Ectodermal cell (in vitro differentiated cells): ENCODE results near the gene LAMC3.
"Not testable (repeated sequence)": the region's sequence is repeated elsewhere in the genome, so short reads cannot be mapped to it uniquely, and the experiment has no call there.

ENCODE experiments used
- H3K27ac ChIP-seq: 2 replicates; pipeline ENCODE4 v1.7.0; 2013; ENCODE audit warnings: mild to moderate bottlenecking, low read depth, low read length; ENCODE audit not compliant: insufficient read depth, poor library complexity, severe bottlenecking
- H3K27me3 ChIP-seq: 2 replicates; pipeline ENCODE4 v1.7.0; 2013; ENCODE audit warnings: mild to moderate bottlenecking, low read length; ENCODE audit not compliant: insufficient read depth, control insufficient read depth, poor library complexity, severe bottlenecking
- H3K36me3 ChIP-seq: one replicate; pipeline ENCODE4 v1.7.0; 2013; ENCODE audit warnings: low read length; ENCODE audit not compliant: control insufficient read depth, insufficient read depth
- H3K4me1 ChIP-seq: one replicate; pipeline ENCODE4 v1.7.0; 2013; ENCODE audit warnings: low read length; ENCODE audit not compliant: control insufficient read depth, insufficient read depth
- H3K4me3 ChIP-seq: 2 replicates; pipeline ENCODE4 v1.7.0; 2013; ENCODE audit warnings: low read depth, low read length, control low read depth; ENCODE audit not compliant: insufficient read depth
- H3K9me3 ChIP-seq: 2 replicates; pipeline ENCODE4 v1.7.0; 2013; ENCODE audit warnings: mild to moderate bottlenecking, low read length, moderate library complexity; ENCODE audit not compliant: control insufficient read depth
- WGBS, 2 experiments: methylation state at CpG; one replicate each; pipeline ENCODE4 v1.1.7; 2013; ENCODE audit warnings: missing lambda C conversion rate in 2 of 2; 5-methylcytosine and 5-hydroxymethylcytosine counted together

The LAMC3 gene

DNA sequence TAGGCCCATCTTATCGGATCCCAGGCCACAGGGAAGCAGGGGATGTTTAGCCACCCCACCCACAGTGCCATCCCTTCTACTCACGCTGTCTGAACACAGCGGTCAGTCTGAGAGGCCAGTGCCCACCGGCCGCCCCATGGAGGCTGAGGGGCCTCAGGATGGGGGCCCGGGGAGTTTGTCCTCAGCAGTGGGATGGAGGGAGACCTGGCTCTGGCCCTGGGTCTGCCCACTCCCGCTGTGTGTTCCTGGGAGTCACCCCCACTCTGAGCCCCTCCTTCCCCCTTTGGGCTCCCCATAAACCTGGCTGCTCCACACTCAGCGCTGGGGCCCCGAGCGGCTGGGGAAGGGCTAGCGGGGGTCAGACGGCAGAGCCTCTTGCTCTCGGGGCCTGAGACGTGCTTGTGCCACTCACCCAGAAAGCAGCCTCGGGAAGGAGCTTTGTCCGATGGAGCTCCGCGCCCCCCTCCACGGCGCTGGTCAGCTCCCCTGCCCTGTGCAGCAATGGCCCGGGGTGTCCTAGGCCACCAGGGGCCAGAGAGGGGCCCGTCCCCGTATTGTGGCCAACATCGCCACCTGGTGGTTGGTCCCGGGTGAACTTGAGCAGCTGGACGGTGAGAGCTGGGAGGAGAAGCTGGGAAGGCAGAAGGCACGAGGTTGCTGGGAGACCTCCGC lies 10.9 kb upstream of the LAMC3 start:
- H3K36me3 ChIP-seq, result no peaks in the 10 kb centered on the region
- no peak overlapping the region for H3K4me3 ChIP-seq
- no peak overlapping the region for H3K27ac ChIP-seq
- H3K9me3 ChIP-seq, result no peaks in the 10 kb centered on the region
- H3K4me1 ChIP-seq, result peaks cover 6% of the 10 kb centered on the region
- 46% methylated on average over 28 of the region's 28 CpGs for WGBS, 2 experiments
- peaks cover 12% of the 10 kb centered on the region for H3K27me3 ChIP-seq

DNA sequence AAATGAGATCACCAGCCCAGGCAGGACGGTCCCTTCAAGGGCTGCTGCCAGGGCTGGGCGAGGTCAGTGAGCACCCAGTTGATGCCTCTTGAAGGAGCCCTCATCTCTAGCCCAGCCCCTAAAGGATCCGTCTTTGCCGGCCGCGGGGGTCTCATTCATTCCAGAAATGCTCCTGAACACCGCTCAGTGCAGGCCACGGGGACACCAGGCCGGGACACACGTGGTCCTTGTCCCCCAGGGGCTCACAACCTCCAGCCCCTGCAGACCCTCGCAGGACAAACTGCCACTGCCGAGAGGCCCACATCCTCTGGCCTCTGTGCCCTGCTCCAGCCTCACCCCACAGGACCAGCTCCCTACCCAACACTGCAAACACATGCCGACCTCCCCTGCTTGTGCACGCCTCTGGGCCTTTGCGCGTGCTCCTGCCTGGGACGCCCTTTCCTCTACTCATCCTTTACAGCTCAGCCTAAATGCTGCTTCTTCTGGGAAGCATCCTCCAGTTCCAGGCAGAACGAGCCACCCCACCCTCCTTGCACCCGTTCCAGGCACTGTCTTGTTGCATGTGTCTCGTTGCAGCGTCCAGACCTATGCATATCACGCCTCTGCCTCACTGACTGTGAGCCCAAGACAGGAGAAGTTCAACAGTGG lies 10.3 kb upstream of the LAMC3 start:
- WGBS, 2 experiments, result 80 to 81% methylated on average over 22 of the region's 22 CpGs
- no peak overlapping the region for H3K27ac ChIP-seq
- H3K4me1 ChIP-seq, result peaks cover 6% of the 10 kb centered on the region
- H3K27me3 ChIP-seq, result peaks cover 12% of the 10 kb centered on the region
- no peaks in the 10 kb centered on the region for H3K36me3 ChIP-seq
- no peak overlapping the region for H3K4me3 ChIP-seq
- no peaks in the 10 kb centered on the region for H3K9me3 ChIP-seq

DNA sequence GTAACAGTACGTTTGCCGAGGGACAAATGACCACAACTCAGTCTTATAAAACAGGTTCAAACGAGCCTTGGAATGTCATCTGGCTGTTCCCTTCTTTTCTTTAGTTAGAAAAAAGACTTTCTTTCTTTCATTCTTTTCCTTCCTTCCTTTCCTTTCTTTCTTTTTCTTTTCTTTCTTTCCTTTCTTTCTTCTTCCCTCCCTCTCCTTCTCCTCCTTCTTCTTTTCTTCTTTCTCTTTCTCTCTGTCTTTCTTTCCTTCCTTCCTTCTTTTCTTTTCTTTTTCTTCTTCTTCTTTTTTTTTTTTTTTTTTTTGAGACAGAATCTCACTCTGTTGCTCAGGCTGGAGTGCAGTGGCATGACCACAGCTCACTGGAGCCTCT lies 9.7 kb upstream of the LAMC3 start:
- Histone ChIP-seq H3K4me1 (peaks cover 6% of the 10 kb centered on the region), H3K27ac (no peak overlapping the region), H3K36me3 (no peaks in the 10 kb centered on the region), H3K4me3 (no peak overlapping the region), H3K27me3 (peaks cover 12% of the 10 kb centered on the region), H3K9me3 (no peaks in the 10 kb centered on the region)
- WGBS, 2 experiments, result 84 to 89% methylated on average over 3 of the region's 3 CpGs

DNA sequence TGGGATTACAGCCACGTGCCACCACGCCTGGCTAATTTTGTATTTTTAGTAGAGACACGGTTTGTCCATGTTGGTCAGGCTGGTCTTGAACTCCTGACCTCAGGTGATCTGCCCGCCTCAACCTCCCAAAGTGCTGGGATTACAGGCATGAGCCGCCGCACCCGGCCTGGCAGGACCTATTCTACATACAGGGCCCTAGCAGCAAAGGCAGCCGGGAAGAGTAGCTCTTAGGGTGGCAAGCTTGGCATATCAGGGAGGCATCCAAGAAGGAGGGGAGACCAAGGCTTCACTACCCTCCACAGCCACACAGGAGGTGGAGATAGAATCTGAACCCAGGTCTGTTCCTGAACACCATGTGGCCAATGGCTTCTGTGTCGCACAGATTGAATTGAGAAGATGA lies 8.4 kb upstream of the LAMC3 start:
- not testable (repeated sequence) for H3K4me1 ChIP-seq, H3K4me3 ChIP-seq, H3K36me3 ChIP-seq, H3K9me3 ChIP-seq, H3K27ac ChIP-seq
- WGBS, 2 experiments, result 91 to 92% methylated on average over 9 of the region's 9 CpGs
- peaks cover 12% of the 10 kb centered on the region for H3K27me3 ChIP-seq

DNA sequence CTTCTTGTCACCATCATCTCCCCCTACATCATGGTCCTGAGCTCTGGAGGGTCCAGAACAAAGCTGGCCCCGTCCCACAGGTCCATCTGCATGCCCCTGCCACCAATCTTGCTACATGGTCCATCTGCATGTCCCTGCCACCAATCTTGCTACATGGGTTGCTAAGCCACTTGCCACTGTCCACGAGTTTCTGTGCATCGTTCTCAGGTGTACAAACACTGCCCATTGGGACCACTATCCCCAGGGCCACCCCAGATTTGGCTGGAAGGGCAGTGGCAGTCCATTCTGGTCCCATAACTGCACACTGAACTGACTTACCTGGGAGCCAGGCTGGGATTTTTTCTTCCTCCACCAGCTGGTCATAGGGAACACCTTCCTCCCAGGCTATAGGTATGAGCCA lies 8.0 kb upstream of the LAMC3 start:
- H3K27ac ChIP-seq, result no peak overlapping the region
- H3K4me3 ChIP-seq, result no peak overlapping the region
- H3K36me3 ChIP-seq, result no peaks in the 10 kb centered on the region
- 84 to 85% methylated on average over 3 of the region's 3 CpGs for WGBS, 2 experiments
- no peaks in the 10 kb centered on the region for H3K4me1 ChIP-seq
- peaks cover 12% of the 10 kb centered on the region for H3K27me3 ChIP-seq
- H3K9me3 ChIP-seq, result no peaks in the 10 kb centered on the region

GRCh38 chr9:131001990-131002389 lies 7.0 kb upstream of the LAMC3 start:
- Histone ChIP-seq H3K27ac (no peak overlapping the region), H3K4me3 (no peak overlapping the region), H3K36me3 (no peaks in the 10 kb centered on the region), H3K9me3 (no peaks in the 10 kb centered on the region), H3K27me3 (peaks cover 15% of the 10 kb centered on the region), H3K4me1 (no peaks in the 10 kb centered on the region)
- WGBS, 2 experiments, result 92 to 94% methylated on average over 7 of the region's 7 CpGs

DNA sequence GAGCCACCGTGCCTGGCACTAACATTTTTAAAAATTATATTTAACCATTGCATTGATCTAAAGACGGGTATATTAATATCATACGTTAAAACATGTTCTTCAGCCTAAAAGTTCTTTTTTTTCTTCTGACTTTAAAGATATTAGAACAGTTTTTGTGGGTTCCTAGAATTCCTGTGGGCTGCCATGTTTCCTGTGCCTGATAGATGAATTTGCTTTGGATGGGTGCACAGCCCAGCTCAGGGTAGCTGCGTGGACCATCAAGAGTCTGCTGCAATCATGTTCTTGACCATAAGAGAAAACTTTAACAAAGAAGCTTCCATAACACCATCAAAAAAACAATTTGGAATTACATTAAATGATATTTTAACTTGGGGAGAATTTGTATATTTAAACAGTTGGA lies 2.4 kb upstream of the LAMC3 start:
- no peaks in the 10 kb centered on the region for H3K9me3 ChIP-seq
- H3K4me1 ChIP-seq, result no peaks in the 10 kb centered on the region
- H3K36me3 ChIP-seq, result no peaks in the 10 kb centered on the region
- no peak overlapping the region for H3K4me3 ChIP-seq
- H3K27me3 ChIP-seq, result peaks cover 36% of the 10 kb centered on the region
- WGBS, 2 experiments, result 94 to 97% methylated on average over 2 to 4 of the region's 4 CpGs
- no peak overlapping the region for H3K27ac ChIP-seq

- 91 to 92% methylated on average over 11 of the region's 11 CpGs for WGBS, 2 experiments
- H3K4me1 ChIP-seq, result peaks cover 12% of the 10 kb centered on the region
- peaks cover 36% of the 10 kb centered on the region for H3K27me3 ChIP-seq
- no peak overlapping the region for H3K4me3 ChIP-seq
- no peak overlapping the region for H3K27ac ChIP-seq
- no peaks in the 10 kb centered on the region for H3K9me3 ChIP-seq
- H3K36me3 ChIP-seq, result no peaks in the 10 kb centered on the region
These were observed 888 bp upstream of the LAMC3 start for GRCh38 chr9:131008086-131008485.

- Histone ChIP-seq H3K4me1 (peaks cover 16% of the 10 kb centered on the region), H3K27ac (no peak overlapping the region), H3K27me3 (peaks cover 36% of the 10 kb centered on the region), H3K4me3 (no peak overlapping the region), H3K36me3 (no peaks in the 10 kb centered on the region), H3K9me3 (no peaks in the 10 kb centered on the region)
- 51 to 54% methylated on average over 8 of the region's 8 CpGs for WGBS, 2 experiments
These were observed 438 bp upstream of the LAMC3 start for GRCh38 chr9:131008563-131008908.

DNA sequence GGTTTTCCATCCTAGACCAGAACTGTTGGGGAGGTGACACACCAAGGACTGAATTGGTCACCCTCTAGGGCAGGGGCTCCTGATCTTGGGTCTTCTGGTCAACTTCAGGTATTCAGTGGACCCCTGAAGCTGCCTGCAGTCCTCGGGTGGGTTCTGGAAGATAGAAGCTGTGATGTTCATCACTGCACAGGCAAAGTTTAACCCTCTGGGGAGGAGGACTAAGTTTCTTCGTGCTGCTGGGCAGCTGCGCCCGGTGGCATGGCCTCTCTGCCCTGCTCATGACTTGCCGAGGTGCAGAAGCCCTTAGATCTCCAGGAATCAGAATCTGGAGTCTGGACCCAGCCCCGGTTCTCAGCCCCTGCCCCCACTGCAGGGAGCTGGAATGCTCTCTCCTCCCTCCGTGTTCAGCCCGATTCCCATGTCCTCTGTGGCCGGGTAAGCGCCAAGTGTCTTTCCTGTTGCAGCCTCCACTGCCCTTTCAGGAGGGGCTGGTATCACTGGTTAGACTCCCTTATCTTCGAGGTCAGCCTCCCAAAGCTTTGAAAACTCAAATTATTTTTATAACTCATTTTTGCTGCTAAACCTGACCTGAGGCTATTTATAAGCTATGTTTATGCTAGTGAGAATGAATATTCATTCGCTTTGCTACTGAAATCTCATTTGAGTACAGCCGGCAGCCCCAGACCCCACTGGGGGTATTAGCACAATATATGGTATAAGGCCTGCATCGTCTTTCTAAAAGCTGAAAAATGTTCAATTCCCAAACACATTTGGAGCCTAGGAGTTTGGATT lies 1.7 kb downstream of the LAMC3 start:
- Histone ChIP-seq H3K27me3 (peaks cover 36% of the 10 kb centered on the region), H3K9me3 (no peaks in the 10 kb centered on the region), H3K36me3 (no peaks in the 10 kb centered on the region), H3K4me3 (no peak overlapping the region), H3K4me1 (peaks cover 16% of the 10 kb centered on the region), H3K27ac (no peak overlapping the region)
- 82 to 84% methylated on average over 14 of the region's 14 CpGs for WGBS, 2 experiments
